Measurements from ENCODE around the gene TM4SF18. TPM values are rescaled to one million over a fixed set of nuclear protein-coding genes. Genes with fewer than 3 reads are reported as not detected.

TM4SF18 gene
- total and polyA plus RNA-seq, 4 donors = 2.1 to 28.5 (median 4.1) TPM

DNA sequence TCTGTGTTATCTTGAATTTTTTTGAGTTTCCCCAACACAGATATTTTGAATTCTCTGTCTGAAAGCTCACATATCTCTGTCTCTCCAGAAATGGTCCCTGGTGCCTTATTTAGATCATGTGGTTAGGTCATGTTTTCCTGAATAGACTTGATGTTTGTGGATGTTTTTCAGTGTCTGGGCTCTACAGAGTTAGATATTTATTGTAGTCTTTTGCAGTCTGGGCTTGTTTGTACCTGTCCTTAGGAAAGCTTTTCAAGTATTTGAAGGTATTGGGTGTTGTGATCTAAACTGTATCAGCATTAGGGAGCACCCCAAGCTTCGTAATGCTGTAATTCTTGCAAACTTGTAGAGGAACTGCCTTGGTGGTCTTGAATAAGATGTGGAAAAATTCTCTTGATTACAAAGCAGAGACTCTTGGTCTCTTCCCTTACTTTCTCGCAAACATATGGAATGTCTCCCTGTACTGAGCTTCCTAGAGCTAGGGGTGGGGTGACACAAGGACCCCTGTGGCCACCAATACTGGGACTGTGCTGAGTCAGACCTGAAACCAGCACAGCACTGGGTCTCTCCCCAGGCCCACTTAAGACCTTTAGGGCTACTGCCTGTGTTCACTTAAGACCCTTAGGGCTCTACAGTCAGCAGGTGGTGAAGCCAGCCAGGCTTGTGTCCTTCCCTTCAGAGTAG lies 26.5 kb downstream of the TM4SF18 start:
- Histone ChIP-seq H3K9ac (ENCODE audit: insufficient read depth in 1 of 2, low read length in 2 of 2) (no peak overlapping the region), H3K27me3 (ENCODE audit: control insufficient read depth in 3 of 3, insufficient read depth in 3 of 3, low read length in 2 of 3) (no peaks in the 10 kb centered on the region), H3K27ac (ENCODE audit: low read depth in 1 of 2, low read length in 1 of 2) (no peak overlapping the region), H3K36me3 (ENCODE audit: control insufficient read depth in 4 of 4, insufficient read depth in 4 of 4, low read length in 4 of 4) (no peaks in the 10 kb centered on the region), H3K9me3 (ENCODE audit: control insufficient read depth in 4 of 4, insufficient read depth in 3 of 4, low read length in 3 of 4) (no peaks in the 10 kb centered on the region), H3K4me3 (no peak overlapping the region), H3K4me1 (ENCODE audit: control insufficient read depth in 5 of 5, insufficient read depth in 5 of 5, low read length in 5 of 5) (no peaks in the 10 kb centered on the region)
- TF ChIP-seq, protein P1, sequence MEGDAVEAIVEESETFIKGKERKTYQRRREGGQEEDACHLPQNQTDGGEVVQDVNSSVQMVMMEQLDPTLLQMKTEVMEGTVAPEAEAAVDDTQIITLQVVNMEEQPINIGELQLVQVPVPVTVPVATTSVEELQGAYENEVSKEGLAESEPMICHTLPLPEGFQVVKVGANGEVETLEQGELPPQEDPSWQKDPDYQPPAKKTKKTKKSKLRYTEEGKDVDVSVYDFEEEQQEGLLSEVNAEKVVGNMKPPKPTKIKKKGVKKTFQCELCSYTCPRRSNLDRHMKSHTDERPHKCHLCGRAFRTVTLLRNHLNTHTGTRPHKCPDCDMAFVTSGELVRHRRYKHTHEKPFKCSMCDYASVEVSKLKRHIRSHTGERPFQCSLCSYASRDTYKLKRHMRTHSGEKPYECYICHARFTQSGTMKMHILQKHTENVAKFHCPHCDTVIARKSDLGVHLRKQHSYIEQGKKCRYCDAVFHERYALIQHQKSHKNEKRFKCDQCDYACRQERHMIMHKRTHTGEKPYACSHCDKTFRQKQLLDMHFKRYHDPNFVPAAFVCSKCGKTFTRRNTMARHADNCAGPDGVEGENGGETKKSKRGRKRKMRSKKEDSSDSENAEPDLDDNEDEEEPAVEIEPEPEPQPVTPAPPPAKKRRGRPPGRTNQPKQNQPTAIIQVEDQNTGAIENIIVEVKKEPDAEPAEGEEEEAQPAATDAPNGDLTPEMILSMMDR (IDR thresholded peaks at IDR 0.05; ENCODE audit: control extremely low read depth, extremely low read depth) = no peak
- 95 to 97% methylated on average over 2 of the region's 2 CpGs for WGBS, 2 donors
- no peak for DNase-seq
- no peak for ATAC-seq (ENCODE audit: insufficient read depth, low FRiP score)

DNA sequence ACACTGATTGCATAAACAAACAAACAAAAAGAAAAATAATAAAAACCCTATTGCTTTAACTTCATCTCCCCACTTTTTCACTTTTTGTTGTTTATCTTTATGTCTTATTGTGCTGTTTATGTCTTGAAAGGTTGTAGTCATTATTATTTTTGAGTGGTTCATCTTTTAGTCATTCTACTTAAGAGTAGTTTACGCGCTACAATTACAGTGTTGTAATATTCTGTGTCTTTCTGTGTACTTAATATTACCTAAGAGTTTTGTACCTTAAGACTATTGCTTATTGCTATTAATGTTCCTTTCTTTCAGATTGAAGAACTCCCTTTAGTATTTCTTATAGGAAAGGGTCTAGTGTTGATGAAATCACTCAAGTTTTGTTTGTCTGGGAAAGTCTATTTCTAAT lies 28.1 kb downstream of the TM4SF18 start:
- Histone ChIP-seq H3K27me3 (ENCODE audit: control insufficient read depth in 3 of 3, insufficient read depth in 3 of 3, low read length in 2 of 3) (no peaks in the 10 kb centered on the region), H3K9ac (ENCODE audit: insufficient read depth in 1 of 2, low read length in 2 of 2) (no peak overlapping the region), H3K4me3 (no peak overlapping the region), H3K4me1 (ENCODE audit: control insufficient read depth in 5 of 5, insufficient read depth in 5 of 5, low read length in 5 of 5) (no peaks in the 10 kb centered on the region), H3K9me3 (ENCODE audit: control insufficient read depth in 4 of 4, insufficient read depth in 3 of 4, low read length in 3 of 4) (no peaks in the 10 kb centered on the region), H3K27ac (ENCODE audit: low read depth in 1 of 2, low read length in 1 of 2) (no peak overlapping the region), H3K36me3 (ENCODE audit: control insufficient read depth in 4 of 4, insufficient read depth in 4 of 4, low read length in 4 of 4) (no peaks in the 10 kb centered on the region)
- 90% methylated on average over 2 of the region's 2 CpGs for WGBS, 2 donors
- DNase-seq (no peak), ATAC-seq (ENCODE audit: insufficient read depth, low FRiP score) (no peak)
- TF ChIP-seq, protein P1 (IDR thresholded peaks at IDR 0.05; ENCODE audit: control extremely low read depth, extremely low read depth) = no peak

DNA sequence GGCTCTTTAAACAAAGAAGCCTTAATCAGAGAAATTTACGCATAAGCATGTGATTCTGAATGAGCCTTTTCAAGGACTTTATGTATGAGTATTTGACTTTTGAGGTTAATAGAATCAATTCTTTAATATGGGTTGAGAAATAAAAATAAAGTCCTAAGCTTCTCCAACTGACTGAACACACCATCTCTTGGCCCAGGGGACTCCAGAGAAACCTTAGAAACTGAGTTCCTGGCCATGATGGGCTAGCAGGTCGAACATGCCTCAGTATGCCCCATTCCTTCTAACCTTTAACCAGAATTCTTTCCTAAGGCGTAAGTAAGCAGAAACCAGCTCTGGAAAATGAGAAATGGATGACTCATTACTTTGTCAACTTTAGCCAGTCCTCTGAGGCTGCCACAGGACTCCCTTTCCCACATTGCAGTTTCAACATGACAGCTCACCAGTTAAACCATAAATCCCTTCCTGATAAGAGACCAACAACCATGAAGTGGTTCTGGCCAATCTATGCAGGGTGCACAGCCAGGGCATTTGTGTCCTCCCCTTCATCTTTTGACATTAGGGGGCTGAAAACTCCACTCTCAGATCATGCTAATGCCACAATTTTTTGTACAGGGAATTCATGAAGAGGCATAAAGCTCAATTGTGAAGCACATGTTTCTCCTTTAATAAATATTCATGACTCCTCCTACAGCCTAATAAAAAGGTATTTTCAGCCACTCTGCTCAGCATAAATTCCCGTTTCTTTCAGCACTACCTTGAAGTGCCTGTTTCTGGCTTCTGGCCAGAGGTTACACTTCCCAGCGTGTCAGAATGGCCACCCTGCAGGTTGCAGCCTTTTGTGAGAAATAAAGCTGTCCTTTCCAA lies 33.3 kb downstream of the TM4SF18 start:
- Histone ChIP-seq H3K27me3 (ENCODE audit: control insufficient read depth in 3 of 3, insufficient read depth in 3 of 3, low read length in 2 of 3) (no peaks in the 10 kb centered on the region), H3K9me3 (ENCODE audit: control insufficient read depth in 4 of 4, insufficient read depth in 3 of 4, low read length in 3 of 4) (peaks cover 0 to 3% (median 1%) of the 10 kb centered on the region in 4 donors), H3K27ac (ENCODE audit: low read depth in 1 of 2, low read length in 1 of 2) (peak overlapping the region in 1 of 2 donors; percentile 79), H3K4me3 (no peak overlapping the region), H3K4me1 (ENCODE audit: control insufficient read depth in 5 of 5, insufficient read depth in 5 of 5, low read length in 5 of 5) (peaks cover 0 to 7% (median 0%) of the 10 kb centered on the region in 5 donors), H3K9ac (ENCODE audit: insufficient read depth in 1 of 2, low read length in 2 of 2) (no peak overlapping the region), H3K36me3 (ENCODE audit: control insufficient read depth in 4 of 4, insufficient read depth in 4 of 4, low read length in 4 of 4) (no peaks in the 10 kb centered on the region)
- ATAC-seq (ENCODE audit: insufficient read depth, low FRiP score) = peak; percentile 74
- WGBS, 2 donors = 35 to 45% methylated on average over 5 of the region's 5 CpGs
- DNase-seq = peak; percentile 37 to 61 (median 53)
- TF ChIP-seq, protein P1 (IDR thresholded peaks at IDR 0.05; ENCODE audit: control extremely low read depth, extremely low read depth) = no peak
